Measurements from ENCODE around the gene ADGRG4.

The ADGRG4 gene

DNA sequence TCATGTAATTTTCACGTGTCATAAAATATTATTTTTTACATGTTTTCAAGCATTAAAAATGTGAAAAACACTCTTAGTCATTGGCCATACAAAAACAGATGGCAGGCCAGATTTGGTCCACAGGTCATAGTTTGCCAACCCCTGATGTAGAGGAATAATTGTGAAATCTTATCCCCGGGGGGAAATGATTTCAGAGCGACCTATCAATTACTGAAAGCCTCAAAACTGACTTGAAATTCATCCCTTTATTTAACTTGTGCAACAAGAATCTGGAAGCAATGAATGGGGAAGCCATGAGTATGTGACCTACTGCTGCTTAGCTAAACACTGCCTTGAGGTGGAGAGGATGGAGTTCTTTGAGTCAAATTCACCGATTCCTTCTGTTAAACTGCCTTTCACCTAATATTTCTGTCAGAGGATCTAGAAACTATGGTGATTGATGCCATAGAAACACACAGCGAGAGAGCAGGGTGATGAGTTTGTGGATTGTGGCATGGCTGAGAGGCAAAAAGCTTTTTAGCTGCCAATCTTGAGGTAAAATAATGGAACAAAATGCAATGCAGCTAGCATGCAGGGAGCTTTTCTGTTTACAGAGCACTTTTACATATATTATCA is 156.6 kb downstream of the ADGRG4 start:
- in situ Hi-C loops (cut with HindIII; ENCODE audit: low sequenced_read_pairs), result no loop called here
- no peak for TF ChIP-seq CTCF (IDR thresholded peaks at IDR 0.05; ENCODE audit: low read depth, low read length, missing control alignments)
- no peak for DNase-seq (ENCODE audit: low read depth)

GRCh38 chrX:136464589-136464988 is 163.8 kb downstream of the ADGRG4 start:
- H3K4me3 ChIP-seq (ENCODE audit: low read depth, low read length), result no peak overlapping the region
- DNase-seq (ENCODE audit: low read depth), result no peak
- in situ Hi-C loops (cut with HindIII; ENCODE audit: low sequenced_read_pairs), result no loop called here
- TF ChIP-seq CTCF (IDR thresholded peaks at IDR 0.05; ENCODE audit: low read depth, low read length, missing control alignments), result no peak

More for the DNA sequence above, 156.6 kb downstream of the ADGRG4 start:
- no peak overlapping the region for H3K4me3 ChIP-seq (ENCODE audit: low read depth, low read length)
